CD4-positive, alpha-beta T cell treated with Interleukin-17A for 1 hour (primary cell): ENCODE results near the gene CCDC184.
"Not testable (repeated sequence)": the region's sequence is repeated elsewhere in the genome, so short reads cannot be mapped to it uniquely, and the experiment has no call there.

Experiments used
- DNase-seq: peaks from one replicate; pipeline ENCODE4 v3.0.0-alpha.2; 2020

The CCDC184 gene

DNA sequence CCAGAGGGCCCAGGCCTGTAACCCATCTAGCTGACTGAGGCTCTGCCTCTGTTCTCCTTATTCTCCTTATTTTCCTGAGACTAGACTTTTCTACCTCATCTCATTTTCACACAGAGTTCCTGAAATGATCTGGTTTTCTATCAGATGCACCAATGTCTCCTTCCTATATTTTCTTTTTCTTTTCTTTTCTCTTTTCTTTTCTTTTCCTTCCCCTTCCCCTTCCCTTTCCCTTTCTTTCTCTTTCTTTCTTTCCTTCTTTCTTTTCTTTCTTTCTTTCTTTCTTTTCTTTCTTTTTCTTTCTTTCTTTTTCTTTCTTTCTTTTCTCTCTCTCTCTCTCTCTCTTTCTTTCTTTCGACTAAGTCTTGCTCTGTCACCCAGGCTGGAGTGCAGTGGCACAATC is 3.0 kb upstream of the CCDC184 start:
- no peak for DNase-seq

DNA sequence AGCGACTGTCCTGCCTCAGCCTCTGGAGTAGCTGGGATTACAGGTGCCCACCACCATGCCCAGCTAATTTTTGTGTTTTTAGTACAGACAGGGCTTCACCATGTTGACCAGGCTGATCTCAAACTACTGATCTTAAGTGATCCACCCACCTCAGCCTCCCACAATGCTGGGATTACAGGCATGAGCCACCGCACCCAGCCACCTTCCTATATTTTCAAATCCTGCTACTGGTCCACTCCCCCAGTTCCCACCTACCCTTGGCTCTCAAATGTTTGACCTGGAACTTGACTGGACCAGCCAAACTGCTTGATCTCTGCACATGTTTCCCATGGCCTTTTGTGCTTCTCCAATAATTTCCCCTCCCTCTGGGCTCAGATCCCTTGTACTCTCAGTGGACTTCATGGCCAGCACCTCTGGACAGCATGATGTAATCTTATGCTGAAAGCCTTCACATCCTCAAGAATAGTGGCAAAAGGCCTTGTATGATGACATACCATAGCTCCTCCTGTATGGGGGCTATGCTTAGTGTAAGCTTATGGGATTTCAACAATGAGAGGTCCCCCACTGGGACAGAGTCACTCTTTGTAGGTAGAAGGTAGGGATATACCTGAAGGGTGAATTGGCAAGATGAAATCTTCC is 2.5 kb upstream of the CCDC184 start:
- no peak for DNase-seq

DNA sequence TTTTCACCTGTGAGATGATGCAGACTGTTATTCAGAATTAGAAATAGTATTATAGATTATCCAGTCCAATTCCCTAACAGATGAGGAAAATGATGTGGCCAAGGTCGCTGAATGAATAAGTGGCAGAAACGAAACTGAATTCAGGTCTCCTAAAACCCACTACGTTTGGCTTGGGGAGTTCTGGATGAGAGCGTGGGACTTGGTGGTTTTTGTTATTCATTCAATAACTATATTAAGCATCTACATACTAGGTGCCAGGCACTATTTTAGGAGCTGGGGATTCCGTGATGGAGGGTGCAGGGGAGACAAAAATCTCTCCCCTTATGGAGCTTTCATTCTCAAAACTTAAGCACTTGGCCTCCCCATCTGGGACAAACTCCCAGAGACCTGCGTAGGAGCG is 813 bp upstream of the CCDC184 start:
- DNase-seq, result peak; percentile 5

DNA sequence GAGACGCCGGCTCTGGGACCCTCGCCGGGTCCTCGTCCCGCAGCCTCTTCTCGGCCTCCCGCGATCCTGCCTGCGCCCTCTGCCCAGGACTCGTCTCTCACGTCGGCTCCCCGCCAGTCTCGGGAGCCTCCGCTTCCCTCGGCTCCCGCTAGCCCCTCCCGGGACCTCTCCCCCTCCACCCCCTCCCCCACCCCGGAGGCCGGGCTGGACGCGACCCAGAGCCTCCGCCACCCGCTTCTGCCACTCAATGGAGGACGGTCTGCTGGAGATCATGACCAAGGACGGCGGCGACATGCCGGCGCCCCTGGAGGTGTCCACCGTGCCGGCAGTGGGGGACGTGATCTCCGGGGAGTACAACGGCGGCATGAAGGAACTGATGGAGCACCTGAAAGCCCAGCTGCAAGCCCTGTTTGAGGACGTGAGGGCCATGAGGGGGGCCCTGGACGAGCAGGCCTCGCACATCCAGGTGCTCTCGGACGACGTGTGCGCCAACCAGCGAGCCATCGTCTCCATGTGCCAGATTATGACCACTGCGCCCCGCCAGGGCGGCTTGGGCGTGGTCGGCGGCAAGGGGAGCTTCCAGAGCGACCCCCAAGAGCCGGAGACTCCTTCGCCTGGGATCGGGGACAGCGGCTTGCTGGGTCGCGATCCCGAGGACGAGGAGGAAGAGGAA is 568 bp downstream of the CCDC184 start:
- DNase-seq, result peak; percentile 25

DNA sequence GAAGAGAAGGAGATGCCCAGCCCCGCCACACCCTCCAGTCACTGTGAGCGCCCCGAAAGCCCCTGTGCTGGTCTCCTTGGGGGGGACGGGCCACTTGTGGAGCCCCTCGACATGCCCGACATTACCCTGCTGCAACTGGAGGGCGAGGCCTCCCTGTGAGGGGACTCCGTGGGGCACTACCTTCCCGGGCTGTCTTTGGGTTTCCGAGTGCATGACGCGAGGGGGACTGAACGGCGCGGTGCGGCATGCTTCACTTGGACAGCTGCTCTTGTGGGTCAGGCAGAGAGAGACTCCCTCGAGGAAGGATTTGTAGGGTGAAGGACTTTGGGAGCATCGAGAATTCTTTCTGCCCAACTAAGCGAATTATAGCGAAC is 1.1 kb downstream of the CCDC184 start:
- DNase-seq, result no peak

DNA sequence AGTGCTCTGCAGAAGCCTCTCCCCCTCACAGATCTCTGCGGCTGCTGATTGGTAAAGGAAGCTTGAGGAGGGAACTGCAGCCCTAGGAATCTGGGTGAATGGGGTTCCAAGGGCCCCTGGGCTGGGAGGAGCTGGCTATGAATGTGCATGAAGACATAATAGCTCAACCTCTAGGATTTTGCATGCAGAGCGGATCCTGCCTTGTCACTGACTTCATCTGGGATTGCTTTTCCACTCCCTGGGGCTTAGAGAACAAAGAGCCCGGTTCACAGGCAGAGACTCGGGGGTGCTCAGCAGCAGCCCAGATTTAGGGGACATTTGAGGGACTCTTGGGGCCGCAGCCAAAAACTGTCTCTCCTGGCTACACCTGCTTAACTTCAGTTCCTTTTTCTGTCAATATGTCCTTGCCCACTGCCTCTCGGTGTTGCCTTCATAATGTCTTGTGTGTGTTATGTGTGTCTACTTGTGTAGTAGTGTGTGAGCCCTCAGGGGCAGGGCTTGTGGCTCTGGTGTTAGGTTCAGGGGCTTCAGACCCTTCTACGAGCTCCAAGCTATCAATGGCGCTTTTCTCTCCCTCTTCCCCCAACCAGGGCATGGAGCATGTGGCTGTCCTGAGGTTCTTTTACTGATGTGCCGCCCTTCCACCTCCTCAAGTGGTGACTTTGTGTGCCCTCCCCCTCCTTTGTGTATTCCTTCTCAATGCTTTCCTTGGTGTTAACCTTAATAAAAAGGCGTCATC is 1.9 kb downstream of the CCDC184 start:
- no peak for DNase-seq

DNA sequence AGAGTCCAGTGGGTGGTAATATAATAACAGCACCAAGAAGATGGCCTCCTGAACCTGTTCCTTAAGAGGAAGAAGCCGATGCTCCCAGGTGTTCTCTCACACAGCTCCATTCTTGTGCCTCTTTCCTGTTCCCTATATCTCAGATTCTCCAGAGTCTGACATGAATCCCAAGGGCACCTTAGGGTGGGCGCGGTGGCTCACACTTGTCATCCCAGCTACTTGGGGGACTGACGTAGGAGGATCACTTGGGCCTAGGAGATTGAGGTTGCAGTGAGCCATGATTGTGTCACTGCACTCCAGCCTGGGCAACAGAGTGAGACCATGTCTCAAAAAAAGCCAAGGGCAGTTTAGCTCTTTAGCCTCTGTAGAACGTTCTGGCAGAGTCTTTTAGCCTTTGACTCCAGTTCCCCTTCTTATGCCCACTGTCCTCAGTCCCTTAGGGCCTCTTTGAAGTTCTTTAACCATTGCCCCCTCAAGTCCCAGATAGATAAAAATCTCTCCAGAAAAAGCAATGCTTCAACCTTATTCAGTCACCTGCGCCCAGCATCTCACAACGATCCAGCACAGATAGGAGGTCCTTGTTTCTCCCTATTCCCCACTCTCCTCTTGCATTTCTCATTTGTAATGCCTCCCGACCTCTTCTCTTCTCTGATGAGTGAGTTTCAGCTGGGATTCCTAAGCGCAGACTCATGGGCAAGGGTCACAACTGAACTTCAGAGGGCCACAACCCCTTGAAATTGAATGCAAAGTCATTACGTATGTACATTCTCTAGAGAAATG is 4.7 kb downstream of the CCDC184 start:
- DNase-seq, result no peak

DNA sequence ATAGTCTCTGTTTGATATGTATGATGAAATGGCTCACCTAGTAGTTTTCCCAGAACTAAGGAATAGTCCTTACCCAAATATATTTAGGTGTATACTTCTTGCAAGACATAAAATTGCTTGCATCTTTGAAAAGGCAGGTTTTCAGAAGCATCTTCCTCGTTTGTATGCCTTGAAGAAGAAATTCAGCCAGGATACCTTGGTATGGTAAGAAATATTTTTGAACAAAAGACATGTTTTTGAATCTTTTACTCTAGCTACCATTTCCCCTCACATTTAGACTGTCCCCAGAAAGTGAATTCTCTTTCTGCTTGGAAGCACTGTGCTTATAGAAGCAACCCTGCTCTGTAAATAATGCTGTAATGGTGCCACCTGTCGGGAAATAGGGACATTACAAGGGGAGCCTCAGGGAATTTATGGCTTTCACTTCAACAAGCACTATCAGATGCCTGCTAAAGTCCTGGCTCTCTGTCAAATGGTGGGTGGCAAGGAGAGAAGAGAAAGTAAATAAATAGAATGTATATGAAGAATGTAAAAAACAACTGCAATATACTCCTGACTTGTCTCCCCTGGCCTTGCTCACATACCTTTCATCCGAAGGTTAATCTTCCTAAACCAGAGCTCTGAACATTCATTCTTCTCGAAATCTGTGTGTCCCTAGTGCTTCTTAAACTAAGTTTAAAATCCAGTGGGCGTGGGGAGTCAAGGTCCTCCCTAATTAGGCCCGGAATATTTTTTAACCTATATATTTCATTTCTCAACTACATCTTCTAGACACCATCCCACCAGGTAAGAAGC is 6.1 kb downstream of the CCDC184 start:
- peak; percentile 83 for DNase-seq

DNA sequence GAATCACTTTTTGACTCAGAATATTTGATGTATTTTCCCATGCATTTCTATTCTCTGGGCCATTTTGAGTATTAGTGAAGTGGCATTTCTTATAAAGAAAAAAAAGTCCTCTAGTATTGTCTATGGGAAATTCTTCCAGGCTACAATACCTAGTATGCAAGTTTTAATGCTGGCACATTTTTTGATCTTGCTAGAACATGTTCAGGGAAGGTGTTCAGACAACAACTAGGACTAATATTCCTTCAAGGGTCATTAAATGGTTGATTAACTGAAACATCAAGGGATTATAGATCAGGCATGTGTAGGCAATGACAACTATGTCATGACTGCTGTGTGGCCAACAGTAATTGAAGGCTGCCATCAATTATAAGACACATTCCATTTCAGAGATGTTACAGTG is 7.7 kb downstream of the CCDC184 start:
- DNase-seq, result no peak

DNA sequence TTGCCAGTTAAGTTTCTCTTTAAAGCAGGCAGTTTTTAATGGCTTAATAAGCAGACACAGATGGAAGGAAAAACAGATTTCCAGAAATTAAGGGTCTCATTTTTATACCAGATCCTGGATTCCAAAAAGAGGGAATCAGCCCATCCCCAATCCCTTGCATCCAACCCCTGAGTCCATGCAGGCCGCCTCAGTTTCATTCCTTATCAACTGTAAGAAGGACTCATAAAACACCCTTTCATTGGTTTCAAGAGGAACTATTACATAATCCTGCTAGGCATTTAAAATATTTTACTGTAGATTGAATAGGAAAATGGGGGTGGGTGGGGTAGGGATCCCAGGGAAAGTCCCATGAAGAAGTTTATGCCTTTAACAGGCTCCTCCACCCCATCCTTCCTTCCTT is 9.4 kb downstream of the CCDC184 start:
- no peak for DNase-seq

DNA sequence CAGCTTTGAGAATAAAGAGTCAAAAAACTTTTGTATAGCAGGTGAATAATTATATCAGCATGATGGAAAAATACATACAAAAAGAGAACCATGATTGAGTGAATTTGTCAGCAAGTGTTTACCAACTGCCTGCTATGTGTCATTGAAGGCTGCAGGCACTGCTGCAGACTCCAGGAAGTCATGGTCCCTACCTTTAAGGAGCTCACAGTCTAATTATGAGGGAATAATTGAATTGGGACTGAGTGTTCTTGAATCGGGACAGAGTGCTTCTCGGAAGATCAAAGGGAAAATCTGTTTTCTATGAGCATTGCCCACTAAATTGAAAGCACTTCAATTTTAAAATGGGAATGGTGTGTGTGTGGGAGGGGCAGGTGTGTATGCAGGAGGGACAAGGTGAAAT is 10.2 kb downstream of the CCDC184 start:
- no peak for DNase-seq

DNA sequence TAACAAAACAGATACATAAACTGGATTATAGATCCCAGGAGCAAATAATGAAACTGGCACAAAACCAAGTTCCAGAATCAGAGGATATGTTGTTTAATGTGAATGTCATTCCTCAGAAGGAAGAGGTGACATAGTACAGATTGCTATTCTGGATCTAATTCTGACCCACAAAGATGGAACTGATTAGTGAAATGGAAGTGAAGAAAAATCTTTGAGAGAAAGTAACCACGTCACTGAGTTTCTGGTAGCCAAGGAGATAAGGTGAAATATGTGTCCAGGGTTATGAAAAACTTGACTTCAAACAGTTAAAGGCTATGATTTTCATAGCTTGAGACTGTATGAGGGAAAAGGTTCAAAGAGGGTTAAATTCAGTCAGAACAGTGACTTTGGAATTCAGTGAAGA is 11.4 kb downstream of the CCDC184 start:
- DNase-seq, result no peak

DNA sequence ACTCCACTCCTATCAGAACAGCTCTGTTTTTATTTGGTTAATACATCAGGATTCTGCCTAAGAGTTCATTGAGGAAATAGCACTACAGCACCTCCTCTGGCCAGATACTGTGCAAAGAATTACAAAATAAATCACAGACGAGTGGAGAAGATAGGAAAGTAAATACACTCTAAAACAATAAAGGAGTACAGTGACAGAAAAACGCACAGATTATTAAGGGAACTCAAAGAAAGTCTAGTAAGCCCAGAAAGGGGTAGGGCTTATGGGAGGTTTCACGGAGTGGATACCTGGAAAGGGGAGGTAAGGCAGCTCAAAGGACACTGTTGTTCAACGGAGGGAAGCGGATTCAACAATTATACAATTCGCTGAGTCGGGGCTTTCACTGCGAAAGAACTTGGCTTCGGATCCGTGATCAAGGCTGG is 14.1 kb downstream of the CCDC184 start:
- peak; percentile 60 for DNase-seq

DNA sequence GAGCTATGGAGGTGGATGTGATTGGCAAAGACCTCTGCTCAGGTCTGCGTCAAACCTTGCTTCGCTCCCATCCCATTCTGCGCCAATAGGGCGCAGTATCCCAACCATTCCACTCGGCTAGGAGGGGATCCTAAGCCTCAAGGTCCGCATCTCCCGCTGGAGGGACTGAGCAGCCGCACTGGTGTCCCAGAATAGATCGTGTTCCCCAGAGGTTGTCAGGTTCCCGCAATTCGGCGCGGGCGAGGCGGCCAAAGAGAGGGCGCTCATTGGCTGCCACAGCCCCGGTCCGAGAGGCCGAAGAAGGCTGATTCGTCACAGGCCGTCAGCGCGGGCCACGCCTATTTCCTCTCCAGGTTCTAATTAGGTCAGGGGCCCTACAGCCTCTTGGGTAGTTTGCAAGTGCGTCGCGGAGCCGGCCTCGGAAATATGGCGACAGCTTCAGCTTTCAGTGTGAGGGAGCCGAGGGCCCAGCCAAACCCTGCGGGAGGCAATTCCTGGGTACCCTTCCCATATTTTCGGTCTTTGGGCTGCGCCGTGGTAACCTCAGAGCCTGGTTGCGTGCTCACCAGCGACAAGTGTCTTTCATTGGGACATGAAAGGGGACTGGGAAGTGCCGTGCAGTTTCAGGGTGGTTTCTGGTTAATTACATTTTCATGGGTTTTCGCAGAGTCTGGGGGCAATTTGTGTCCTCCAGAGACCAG is 14.7 kb downstream of the CCDC184 start:
- DNase-seq, result peak; percentile 95

DNA sequence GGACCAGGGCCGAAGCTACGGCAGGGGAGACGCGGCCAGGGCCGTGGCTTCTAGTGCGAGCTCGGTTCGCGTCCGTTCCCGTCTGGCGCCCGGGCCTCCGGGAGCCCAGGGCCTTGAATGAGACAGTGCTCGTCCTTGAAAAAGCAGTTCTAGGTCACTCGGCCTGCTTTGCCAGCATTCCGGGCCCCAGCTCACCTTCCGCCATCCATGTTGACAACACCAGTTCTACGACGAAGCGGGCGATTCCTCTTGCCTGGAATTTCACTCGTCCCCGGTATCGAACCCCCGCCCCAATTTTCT is 15.2 kb downstream of the CCDC184 start:
- no peak for DNase-seq

DNA sequence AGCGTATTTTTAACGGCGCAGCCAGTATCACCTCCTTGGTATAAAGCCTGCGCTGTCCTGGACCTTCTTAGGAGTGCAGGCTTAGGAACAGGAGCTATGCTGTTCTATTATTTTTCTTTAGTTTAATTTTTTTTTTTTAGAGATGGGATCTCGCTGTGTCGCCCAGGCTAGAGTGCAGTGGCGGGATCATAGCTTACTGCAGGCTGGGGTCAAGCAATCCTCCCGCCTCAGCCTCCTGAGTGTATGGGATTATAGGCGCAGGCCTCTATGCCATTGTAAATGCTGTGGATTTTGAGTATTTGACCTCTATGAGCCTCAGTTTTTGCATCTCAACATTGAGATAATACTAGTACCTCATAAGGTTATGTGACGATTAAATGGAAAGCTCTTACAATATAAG is 15.5 kb downstream of the CCDC184 start:
- no peak for DNase-seq

DNA sequence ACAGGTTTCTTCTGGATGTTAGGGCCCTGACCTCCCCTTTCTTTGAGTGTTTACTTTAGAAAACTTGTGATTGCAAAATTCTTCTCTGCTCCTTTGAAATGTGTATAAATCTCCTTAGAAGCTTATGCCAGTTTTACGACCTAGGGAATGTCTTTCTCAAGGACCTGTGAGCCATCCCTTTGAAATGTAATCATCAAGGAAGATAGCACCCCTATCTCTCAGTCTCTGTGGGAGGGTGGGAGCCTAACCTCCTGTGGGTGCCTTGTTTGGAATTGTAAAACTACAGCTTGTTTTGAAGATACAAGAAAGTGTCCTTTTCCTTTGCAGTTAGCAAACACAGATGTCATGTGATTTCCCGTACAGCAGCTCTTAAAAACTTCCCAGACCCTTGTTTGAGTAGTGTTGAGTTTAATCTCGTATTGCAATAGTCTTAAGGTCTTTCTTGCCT is 16.4 kb downstream of the CCDC184 start:
- peak; percentile 33 for DNase-seq

DNA sequence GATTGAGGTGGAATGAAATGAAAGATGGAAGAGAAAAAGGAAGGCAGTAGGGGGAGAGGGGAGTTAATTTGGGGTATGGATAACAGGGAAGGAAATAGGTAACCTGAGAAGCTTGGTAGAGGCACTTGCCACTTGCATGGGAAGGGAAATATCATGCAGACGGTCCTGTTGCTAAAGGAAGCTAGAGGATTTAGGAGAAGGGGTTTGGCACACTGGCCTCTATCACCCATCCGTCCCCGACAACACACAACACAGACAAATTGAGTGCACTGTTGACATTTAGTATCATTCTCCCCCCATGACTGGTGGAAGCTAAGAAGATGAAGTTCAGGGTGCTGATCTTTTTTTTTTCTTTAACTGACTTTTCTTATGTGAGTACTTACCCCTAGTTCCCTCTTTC is 17.6 kb downstream of the CCDC184 start:
- DNase-seq, result no peak

DNA sequence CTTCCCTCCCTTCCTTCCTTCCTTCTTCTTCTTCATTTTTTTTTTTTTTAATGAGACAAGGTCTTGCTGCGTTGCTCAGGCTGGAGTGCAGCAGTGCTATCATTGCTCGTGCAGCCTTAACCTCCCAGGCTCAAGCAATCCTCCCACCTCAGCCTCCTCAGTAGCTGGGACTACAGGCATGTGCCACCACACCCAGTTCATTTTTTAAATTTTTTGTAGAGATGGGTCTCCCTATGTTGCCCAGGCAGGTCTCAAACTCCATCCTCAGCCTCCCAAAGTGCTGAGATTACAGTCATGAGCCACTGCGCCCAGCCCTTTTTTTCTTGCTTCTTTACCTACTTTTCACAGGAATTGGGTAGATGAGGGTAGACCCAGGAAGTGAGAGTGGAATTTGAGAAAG is 18.1 kb downstream of the CCDC184 start:
- no peak for DNase-seq

DNA sequence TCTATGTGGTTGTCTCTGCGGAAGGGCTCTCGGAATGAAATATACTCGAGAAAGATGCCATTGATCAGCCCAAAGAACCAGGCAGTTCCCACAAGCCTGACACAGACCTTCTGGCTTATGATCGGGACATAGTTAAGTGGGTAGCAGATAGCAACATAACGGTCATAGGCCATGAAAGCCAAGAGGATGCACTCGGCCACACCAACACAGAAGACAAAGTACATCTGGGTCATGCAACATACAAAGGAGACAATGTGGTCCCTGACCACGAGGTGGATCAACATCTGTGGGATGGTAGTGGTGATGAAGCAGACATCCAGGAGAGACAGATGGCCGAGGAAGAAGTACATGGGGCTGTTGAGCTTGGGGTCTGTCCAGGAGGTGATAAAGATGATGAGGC is 19.3 kb downstream of the CCDC184 start:
- DNase-seq, result no peak

DNA sequence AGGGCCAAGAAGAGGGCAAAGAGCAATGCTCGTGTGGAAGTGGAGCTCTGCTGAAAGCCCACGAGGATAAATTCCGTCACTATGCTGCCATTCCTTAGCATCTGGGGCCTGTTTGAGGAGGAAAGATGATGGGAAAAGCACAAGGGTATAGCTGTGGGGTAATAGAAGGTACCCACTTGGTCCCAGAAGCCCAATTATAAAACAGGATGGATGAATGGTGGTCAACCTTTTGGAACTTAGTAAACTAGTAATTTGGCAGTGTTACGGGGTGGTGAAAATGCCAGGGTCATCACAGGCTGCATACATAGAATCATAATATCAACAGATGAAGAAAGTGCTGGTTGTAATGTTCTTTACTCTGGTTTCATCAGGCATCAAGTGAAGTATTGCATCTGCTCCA is 19.7 kb downstream of the CCDC184 start, which contains the start of gene OR10AD1:
TSS of gene OR10AD1 (minus strand) at position 101 of the 400 bp plus-strand sequence. CDS start at position 101, 0 bp downstream.
- no peak for DNase-seq

DNA sequence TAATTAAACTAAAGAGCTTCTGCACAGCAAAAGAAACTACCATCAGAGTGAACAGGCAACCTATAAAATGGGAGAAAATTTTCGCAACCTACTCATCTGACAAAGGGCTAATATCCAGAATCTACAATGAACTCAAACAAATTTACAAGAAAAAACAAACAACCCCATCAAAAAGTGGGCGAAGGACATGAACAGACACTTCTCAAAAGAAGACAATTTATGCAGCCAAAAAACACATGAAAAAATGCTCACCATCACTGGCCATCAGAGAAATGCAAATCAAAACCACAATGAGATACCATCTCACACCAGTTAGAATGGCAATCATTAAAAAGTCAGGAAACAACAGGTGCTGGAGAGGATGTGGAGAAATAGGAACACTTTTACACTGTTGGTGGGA is 26.1 kb downstream of the CCDC184 start:
- not testable (repeated sequence) for DNase-seq
